ENCODE data around the gene RAE1.

DNA sequence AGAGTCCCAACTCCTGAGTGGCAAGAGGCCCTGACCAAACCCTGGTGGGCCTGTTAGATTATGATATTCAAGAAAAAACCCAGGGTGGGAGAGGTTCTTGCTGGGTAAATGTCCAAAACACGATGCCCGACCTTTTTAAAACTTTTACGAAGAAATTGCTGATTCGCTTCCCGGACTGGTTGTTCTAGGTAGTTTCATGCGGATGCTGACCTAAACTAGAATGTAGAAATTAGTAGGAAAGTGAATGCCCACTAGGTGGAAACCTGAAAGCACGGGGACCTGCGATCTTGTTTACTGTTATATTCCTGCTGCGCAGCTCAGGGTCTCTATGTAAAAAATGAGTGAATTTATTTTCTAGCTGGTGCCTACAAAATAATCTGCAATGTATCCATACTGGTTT, 2.3 kb downstream of the RAE1 start:
- TF ChIP-seq, protein P1, sequence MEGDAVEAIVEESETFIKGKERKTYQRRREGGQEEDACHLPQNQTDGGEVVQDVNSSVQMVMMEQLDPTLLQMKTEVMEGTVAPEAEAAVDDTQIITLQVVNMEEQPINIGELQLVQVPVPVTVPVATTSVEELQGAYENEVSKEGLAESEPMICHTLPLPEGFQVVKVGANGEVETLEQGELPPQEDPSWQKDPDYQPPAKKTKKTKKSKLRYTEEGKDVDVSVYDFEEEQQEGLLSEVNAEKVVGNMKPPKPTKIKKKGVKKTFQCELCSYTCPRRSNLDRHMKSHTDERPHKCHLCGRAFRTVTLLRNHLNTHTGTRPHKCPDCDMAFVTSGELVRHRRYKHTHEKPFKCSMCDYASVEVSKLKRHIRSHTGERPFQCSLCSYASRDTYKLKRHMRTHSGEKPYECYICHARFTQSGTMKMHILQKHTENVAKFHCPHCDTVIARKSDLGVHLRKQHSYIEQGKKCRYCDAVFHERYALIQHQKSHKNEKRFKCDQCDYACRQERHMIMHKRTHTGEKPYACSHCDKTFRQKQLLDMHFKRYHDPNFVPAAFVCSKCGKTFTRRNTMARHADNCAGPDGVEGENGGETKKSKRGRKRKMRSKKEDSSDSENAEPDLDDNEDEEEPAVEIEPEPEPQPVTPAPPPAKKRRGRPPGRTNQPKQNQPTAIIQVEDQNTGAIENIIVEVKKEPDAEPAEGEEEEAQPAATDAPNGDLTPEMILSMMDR (conservative IDR thresholded peaks at IDR 0.05; ENCODE audit: low read length): 0 out of 2 replicates have a peak, but pooled peaks have one; percentile 23
- TF ChIP-seq EZH2phosphoT487 (IDR thresholded peaks at IDR 0.05; ENCODE audit: borderline replicate concordance): no peak
